ENCODE measurements around the gene TVP23C.

Gene TVP23C

DNA sequence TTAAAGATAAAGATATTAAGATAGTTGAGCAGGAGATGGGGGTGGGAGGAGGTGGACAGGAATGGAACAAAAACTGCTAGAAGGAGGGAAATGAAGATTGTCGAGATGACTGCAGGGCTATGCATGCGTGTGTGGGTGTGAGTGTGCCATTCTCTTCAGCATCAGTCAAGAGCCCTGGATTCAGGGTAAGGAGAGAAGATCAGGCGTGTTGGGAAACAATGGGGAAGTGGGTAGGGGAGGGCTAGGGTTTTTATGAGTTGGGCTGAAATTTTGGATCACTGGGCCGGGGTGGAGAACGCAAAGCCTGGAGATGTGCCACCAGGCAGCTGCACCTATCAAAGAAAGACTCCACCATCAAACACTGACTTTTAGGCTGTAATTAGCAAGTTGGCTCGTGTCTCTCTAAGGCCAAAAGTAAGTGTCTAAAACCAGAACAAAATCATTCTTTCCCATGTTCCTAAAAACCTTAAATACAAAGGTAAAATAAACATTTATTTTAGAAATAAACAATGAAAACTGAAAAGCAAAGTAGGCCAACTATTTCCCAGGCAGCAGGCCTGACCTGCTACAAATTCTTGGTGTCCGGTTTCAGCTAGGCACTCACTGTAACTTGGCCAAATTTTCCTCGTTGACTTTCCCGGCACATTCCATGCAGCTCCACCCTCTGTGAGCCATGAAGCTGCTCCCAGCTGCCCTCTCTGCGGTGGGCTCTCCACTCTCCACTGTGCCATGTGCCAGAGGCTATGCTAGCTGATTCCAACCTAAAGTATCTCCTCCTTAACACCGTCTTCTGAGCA is 100.1 kb downstream of the TVP23C start:
- DNase-seq = no peak

GRCh38 chr17:15457723-15458094 is 105.6 kb downstream of the TVP23C start:
- DNase-seq = no peak

DNA sequence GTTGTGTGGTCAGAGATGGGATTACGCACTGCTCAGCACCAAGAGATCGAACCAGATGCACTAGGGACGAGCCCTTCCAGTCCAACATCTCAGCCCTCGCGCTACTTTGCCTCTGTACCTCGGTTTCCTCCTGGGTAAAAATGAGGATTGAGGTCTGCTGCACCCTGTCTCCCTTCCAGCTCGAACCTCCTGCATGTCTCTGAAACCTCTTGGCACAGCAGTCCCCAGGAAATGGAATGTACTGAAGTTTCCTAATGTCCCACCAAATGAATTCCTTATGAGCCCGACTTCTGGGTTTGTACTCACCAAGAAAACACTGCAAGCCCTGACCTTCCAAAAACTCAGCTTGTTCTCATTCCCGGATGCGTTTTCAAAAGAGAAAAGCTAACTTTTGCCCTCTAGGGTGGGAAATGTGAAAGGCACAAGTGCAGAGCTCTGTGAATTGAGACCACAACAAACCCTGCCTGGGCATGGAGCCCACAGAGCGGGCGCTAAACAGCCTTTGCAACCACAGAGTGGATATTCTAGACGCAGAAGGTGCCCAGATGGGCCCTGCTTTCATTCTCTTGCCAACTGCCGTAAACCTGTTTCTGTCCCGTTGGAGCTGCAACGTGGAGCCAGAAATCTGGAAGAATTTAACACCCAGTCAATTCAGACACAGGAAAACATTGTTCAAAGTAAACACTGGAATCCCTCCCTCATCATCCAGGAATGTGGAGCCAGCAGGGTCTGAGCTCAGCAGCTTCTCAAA is 106.1 kb downstream of the TVP23C start:
- no peak for DNase-seq

- no peak for DNase-seq
These were observed 106.8 kb downstream of the TVP23C start for GRCh38 chr17:15456496-15456895.

DNA sequence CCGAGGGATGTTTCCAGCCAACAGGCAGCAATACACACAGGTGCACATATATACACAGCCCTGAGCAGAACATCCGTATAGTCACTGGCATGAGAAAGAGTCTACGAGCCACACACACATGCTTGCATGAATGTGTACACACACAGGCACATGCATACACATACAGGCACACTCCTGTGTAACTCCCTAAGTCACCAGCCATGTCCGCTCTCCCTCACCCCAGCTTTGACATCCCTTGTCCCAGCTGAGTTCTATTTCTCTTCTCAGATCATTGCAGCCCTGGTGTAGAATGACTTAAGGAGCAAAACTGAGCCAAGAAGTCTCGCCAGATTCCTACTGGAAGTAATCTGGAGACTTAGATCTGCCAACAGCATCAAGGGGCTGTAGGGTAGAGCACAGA is 108.9 kb downstream of the TVP23C start:
- DNase-seq = no peak

- no peak for DNase-seq
These were observed 109.5 kb downstream of the TVP23C start for GRCh38 chr17:15453782-15454181.

GRCh38 chr17:15453246-15453645 is 110.0 kb downstream of the TVP23C start:
- no peak for DNase-seq

GRCh38 chr17:15452746-15453145 is 110.5 kb downstream of the TVP23C start:
- DNase-seq = no peak
